Calu3 (cell line): Measurements from ENCODE around the gene ARAF. TPM values are rescaled to one million over a fixed set of nuclear protein-coding genes. Genes with fewer than 3 reads are reported as not detected.

Experiments
- BruUV-seq: library from RNA; stranded (reverse); fragments of 400-500 nt; replicated peaks from 2 replicates; lab custom pipeline; 2021; lab: Mats Ljungman, UMichigan
- CTCF ChIA-PET: fragments of 300-600 bp; sonication (Branson Sonifier 250); formaldehyde crosslinking; loops from one replicate; lab custom pipeline; 2022; ENCODE audit warnings: antibody characterized with exemption; lab: Charles Lee
- DNase-seq: peaks from one replicate; pipeline ENCODE4 v3.0.0; 2022
- H3K27ac Mint-ChIP-seq: one replicate; pipeline ENCODE4 v1.8.0; 2022; ENCODE audit warnings: mixed read lengths; ENCODE audit not compliant: unreplicated experiment
- H3K27me3 Mint-ChIP-seq: one replicate; pipeline ENCODE4 v1.8.0; 2022; ENCODE audit warnings: mixed read lengths; ENCODE audit not compliant: unreplicated experiment
- H3K36me3 Mint-ChIP-seq: one replicate; pipeline ENCODE4 v1.8.0; 2022; ENCODE audit warnings: mild to moderate bottlenecking, moderate library complexity, mixed read lengths; ENCODE audit not compliant: insufficient read depth, unreplicated experiment
- H3K4me1 Mint-ChIP-seq: one replicate; pipeline ENCODE4 v1.8.0; 2022; ENCODE audit warnings: mild to moderate bottlenecking, low read depth, mixed read lengths; ENCODE audit not compliant: unreplicated experiment
- H3K4me3 Mint-ChIP-seq: one replicate; pipeline ENCODE4 v1.8.0; 2022; ENCODE audit warnings: mild to moderate bottlenecking, low read depth, moderate library complexity, mixed read lengths; ENCODE audit not compliant: unreplicated experiment
- H3K9me3 Mint-ChIP-seq: one replicate; pipeline ENCODE4 v1.8.0; 2022; ENCODE audit warnings: low read depth, mixed read lengths; ENCODE audit not compliant: unreplicated experiment
- CTCF ChIP-seq: fragments of 200-600 bp; IDR thresholded peaks from one replicate; pipeline ENCODE4 v1.8.0; 2022; ENCODE audit warnings: antibody characterized with exemption; ENCODE audit not compliant: unreplicated experiment
- intact Hi-C: fragments of 100-400 bp; cut with micrococcal nuclease; formaldehyde crosslinking; loops from one replicate; pipeline ENCODE4 v1.10.0; 2022; ENCODE audit not compliant: unreplicated experiment
- microRNA-seq: library from miRNA; unstranded; fragments of <30 nt; microRNA quantifications from one replicate; pipeline ENCODE4 v1.2.0, GENCODE V29; 2022
- total RNA-seq: library from RNA; stranded (reverse); gene quantifications from 2 replicates; pipeline ENCODE4 v1.2.3, GENCODE V29; 2022

The ARAF gene
- total RNA-seq, 1 experiment from 2014 or later = 79.2 TPM

- intact Hi-C loops = loop anchor here (10.0 kb wide), 1 partner anchor 55 kb away; the partner anchor contains the start of gene ARAF
- CTCF ChIA-PET = no interaction called here
- TF ChIP-seq CTCF = no peak
- Mint-ChIP-seq H3K4me3 (peak within 1 kb of the TSS; percentile 26), H3K27me3 (peaks cover 70% of the 10 kb centered on the region), H3K9me3 (no peaks in the 10 kb centered on the region), H3K36me3 (peaks cover 19% of the 10 kb centered on the region), H3K4me1 (peaks cover 8% of the 10 kb centered on the region), H3K27ac (no peak within 1 kb of the TSS)
- no TSS peak for BruUV-seq
- peak; percentile 77 for DNase-seq
Observed at GRCh38 chrX:47619486-47620302, 58.7 kb downstream of the ARAF start, which contains the start of gene SYN1. Gene SYN1, minus strand, starts transcription at chrX:47619857. Its CDS starts 129 bp downstream, at chrX:47619728.

GRCh38 chrX:47620303-47620685 lies 59.3 kb downstream of the ARAF start:
- Mint-ChIP-seq H3K4me1 (peaks cover 8% of the 10 kb centered on the region), H3K4me3 (peak overlapping the region; percentile 26), H3K9me3 (no peaks in the 10 kb centered on the region), H3K27ac (no peak overlapping the region), H3K27me3 (peaks cover 70% of the 10 kb centered on the region), H3K36me3 (peaks cover 19% of the 10 kb centered on the region)
- intact Hi-C loops = loop anchor here (10.0 kb wide), 1 partner anchor 55 kb away; the partner anchor contains the start of gene ARAF
- no peak for DNase-seq
- no peak for TF ChIP-seq CTCF
- CTCF ChIA-PET = no interaction called here
- BruUV-seq = no TSS peak

Small RNA genes lying within 50 kb of the gene (microRNA-seq; reads per million reads assigned to microRNA genes)
- gene MIR4769 = not detected

Other genes with a start within 250 kb of the ARAF start
- gene ZNF157, start 190.6 kb upstream of the ARAF start, total RNA-seq = not detected in 2 replicates
- gene ZNF41, start 78.0 kb upstream of the ARAF start, total RNA-seq = 10.8 and 12.2 TPM in 2 replicates
- 143 and 188 TPM in 2 replicates for gene TIMP1, start 21.2 kb downstream of the ARAF start, total RNA-seq
- 0.21 TPM in 1 of 2 replicates, not detected in the other for gene SYN1, start 58.7 kb downstream of the ARAF start, total RNA-seq
- gene CFP, start 68.7 kb downstream of the ARAF start, total RNA-seq = 1.2 and 1.4 TPM in 2 replicates
- gene ELK1, start 89.4 kb downstream of the ARAF start, total RNA-seq = 42.4 and 43.9 TPM in 2 replicates
- 112 and 116 TPM in 2 replicates for gene UXT, start 98.0 kb downstream of the ARAF start, total RNA-seq